Measurements from ENCODE around the gene GPR132.
"Not testable (repeated sequence)": the region's sequence is repeated elsewhere in the genome, so short reads cannot be mapped to it uniquely, and the experiment has no call there.

The GPR132 gene

GRCh38 chr14:105090493-105091053, 25.3 kb upstream of the GPR132 start:
- DNase-seq = peak; percentile 65

- DNase-seq = no peak
Measured at GRCh38 chr14:105089746-105090492, 24.7 kb upstream of the GPR132 start.

- no peak for DNase-seq
Measured at GRCh38 chr14:105088812-105089745, 23.8 kb upstream of the GPR132 start.

GRCh38 chr14:105087963-105088811, 23.0 kb upstream of the GPR132 start:
- no peak for DNase-seq

GRCh38 chr14:105087308-105087962, 22.2 kb upstream of the GPR132 start:
- DNase-seq = no peak

- peak; percentile 74 for DNase-seq
Measured at GRCh38 chr14:105086833-105087307, 21.6 kb upstream of the GPR132 start.

- no peak for DNase-seq
Measured at GRCh38 chr14:105085766-105086165, 20.5 kb upstream of the GPR132 start.

- no peak for DNase-seq
Measured at GRCh38 chr14:105084741-105085571, 19.7 kb upstream of the GPR132 start.

GRCh38 chr14:105083926-105084685, 18.9 kb upstream of the GPR132 start:
- no peak for DNase-seq

GRCh38 chr14:105082703-105083102, 17.5 kb upstream of the GPR132 start:
- DNase-seq = no peak

GRCh38 chr14:105081473-105081872, 16.2 kb upstream of the GPR132 start:
- DNase-seq = not testable (repeated sequence)

- DNase-seq = no peak
Measured at GRCh38 chr14:105080161-105080560, 14.9 kb upstream of the GPR132 start.

- no peak for DNase-seq
Measured at GRCh38 chr14:105078294-105078693, 13.1 kb upstream of the GPR132 start.

GRCh38 chr14:105077649-105077995, 12.4 kb upstream of the GPR132 start:
- no peak for DNase-seq

GRCh38 chr14:105076805-105077648, 11.8 kb upstream of the GPR132 start:
- no peak for DNase-seq

GRCh38 chr14:105076296-105076804, 11.1 kb upstream of the GPR132 start:
- DNase-seq = no peak

- DNase-seq = no peak
Measured at GRCh38 chr14:105075379-105076295, 10.4 kb upstream of the GPR132 start.

- DNase-seq = no peak
Measured at GRCh38 chr14:105074601-105075053, 9.4 kb upstream of the GPR132 start.
